GM19467 (cell line): ENCODE data around the gene TRMT44.
"Not testable (repeated sequence)": the region's sequence is repeated elsewhere in the genome, so short reads cannot be mapped to it uniquely, and the experiment has no call there.

ENCODE experiments used
- ATAC-seq: cut with Tn5 transposase; IDR thresholded peaks from one replicate; pipeline ENCODE4 v1.9.1; 2021; ENCODE audit warnings: mild to moderate bottlenecking, moderate library complexity; ENCODE audit not compliant: unreplicated experiment

Gene TRMT44

GRCh38 chr4:8405516-8405875 is 35.1 kb upstream of the TRMT44 start:
- ATAC-seq: no peak

- not testable (repeated sequence) for ATAC-seq
Measured at GRCh38 chr4:8406887-8407286, 33.7 kb upstream of the TRMT44 start.

GRCh38 chr4:8407316-8407715 is 33.3 kb upstream of the TRMT44 start:
- ATAC-seq: no peak

GRCh38 chr4:8407756-8408155 is 32.8 kb upstream of the TRMT44 start:
- ATAC-seq: no peak

- ATAC-seq: peak; percentile 43
Measured at GRCh38 chr4:8409264-8410065, 31.1 kb upstream of the TRMT44 start.

GRCh38 chr4:8410066-8410625 is 30.4 kb upstream of the TRMT44 start:
- ATAC-seq: no peak

- ATAC-seq: no peak
Measured at GRCh38 chr4:8410641-8411271, 29.8 kb upstream of the TRMT44 start.

GRCh38 chr4:8411351-8412180 is 29.0 kb upstream of the TRMT44 start:
- no peak for ATAC-seq

GRCh38 chr4:8412288-8412687 is 28.3 kb upstream of the TRMT44 start:
- no peak for ATAC-seq

GRCh38 chr4:8414377-8414776 is 26.2 kb upstream of the TRMT44 start:
- ATAC-seq: no peak

- no peak for ATAC-seq
Measured at GRCh38 chr4:8417071-8417614, 23.4 kb upstream of the TRMT44 start.

- ATAC-seq: peak; percentile 72
Measured at GRCh38 chr4:8419222-8420041, 21.1 kb upstream of the TRMT44 start.

GRCh38 chr4:8420151-8420550 is 20.4 kb upstream of the TRMT44 start:
- ATAC-seq: not testable (repeated sequence)

- no peak for ATAC-seq
Measured at GRCh38 chr4:8422327-8422726, 18.2 kb upstream of the TRMT44 start.

GRCh38 chr4:8422786-8423185 is 17.8 kb upstream of the TRMT44 start:
- ATAC-seq: no peak

GRCh38 chr4:8427262-8427661 is 13.3 kb upstream of the TRMT44 start:
- ATAC-seq: no peak

- ATAC-seq: peak; percentile 39
Measured at GRCh38 chr4:8427761-8428287, 12.8 kb upstream of the TRMT44 start.

GRCh38 chr4:8428288-8429097 is 12.1 kb upstream of the TRMT44 start:
- peak; percentile 86 for ATAC-seq

- ATAC-seq: no peak
Measured at GRCh38 chr4:8431553-8431952, 9.0 kb upstream of the TRMT44 start.
